ENCODE data around the gene LLPH. TPM values are rescaled to one million over a fixed set of nuclear protein-coding genes. Genes with fewer than 3 reads are reported as not detected.

LLPH gene
- total RNA-seq, 8 experiments from 2014 or later = 5.8 to 39.8 (median 12.9) TPM

- in situ Hi-C loops (cut with MboI; ENCODE audit: low pct_unique_long_range_greater_than_20kb in 2 of 9, low sequenced_read_pairs in 9 of 9, unreplicated experiment in 9 of 9) = loop anchor here in 5 of 9 experiments (25.0 kb wide), 4 partner anchors 90 to 1190 kb away; no protein-coding TSS in a partner anchor
Measured at GRCh38 chr12:66077542-66077941, 53.0 kb downstream of the LLPH start.

GRCh38 chr12:66074561-66074960, 56.0 kb downstream of the LLPH start:
- ATAC-seq (replicated peaks in 6 of 8) = no peak
- Histone ChIP-seq H3K27ac (no peak overlapping the region), H3K4me1 (replicated peaks in 1 of 2) (no peaks in the 10 kb centered on the region), H3K4me3 (no peak overlapping the region)
- in situ Hi-C loops (cut with MboI; ENCODE audit: low pct_unique_long_range_greater_than_20kb in 2 of 9, low sequenced_read_pairs in 9 of 9, unreplicated experiment in 9 of 9) = no loop called here
- WGBS, 10 experiments = 43 to 100% (median 85%) methylated on average over 1 to 2 of the region's 2 CpGs

More at GRCh38 chr12:66077542-66077941, 53.0 kb downstream of the LLPH start:
- 75 to 100% (median 95%) methylated on average over 1 of the region's 1 CpG; no CpG with 5 or more reads in 4 of the 10 experiments for WGBS, 10 experiments
- Histone ChIP-seq H3K4me3 (no peak overlapping the region), H3K27ac (no peak overlapping the region), H3K4me1 (replicated peaks in 1 of 2) (no peaks in the 10 kb centered on the region)
- ATAC-seq (replicated peaks in 6 of 8) = no peak

GRCh38 chr12:66072566-66072965, 58.0 kb downstream of the LLPH start:
- 67 to 94% (median 91%) methylated on average over 1 to 7 of the region's 7 CpGs; no CpG with 5 or more reads in 2 of the 10 experiments for WGBS, 10 experiments
- no peaks in the 10 kb centered on the region for H3K4me1 ChIP-seq (replicated peaks in 1 of 2)
- H3K27ac ChIP-seq = no peak overlapping the region
- H3K4me3 ChIP-seq = no peak overlapping the region
- ATAC-seq (replicated peaks in 6 of 8) = no peak
- in situ Hi-C loops (cut with MboI; ENCODE audit: low pct_unique_long_range_greater_than_20kb in 2 of 9, low sequenced_read_pairs in 9 of 9, unreplicated experiment in 9 of 9) = no loop called here

- no peak overlapping the region for H3K4me3 ChIP-seq
- in situ Hi-C loops (cut with MboI; ENCODE audit: low pct_unique_long_range_greater_than_20kb in 2 of 9, low sequenced_read_pairs in 9 of 9, unreplicated experiment in 9 of 9) = no loop called here
- no peak overlapping the region for H3K27ac ChIP-seq
- WGBS, 10 experiments = 86 to 100% (median 100%) methylated on average over 1 to 2 of the region's 2 CpGs; no CpG with 5 or more reads in 2 of the 10 experiments
- ATAC-seq (replicated peaks in 6 of 8) = no peak
- no peaks in the 10 kb centered on the region for H3K4me1 ChIP-seq (replicated peaks in 1 of 2)
Measured at GRCh38 chr12:66072135-66072534, 58.4 kb downstream of the LLPH start.

- no peak overlapping the region for H3K27ac ChIP-seq
- no peak for ATAC-seq (replicated peaks in 6 of 8)
Measured at GRCh38 chr12:66071549-66071948, 59.0 kb downstream of the LLPH start.

GRCh38 chr12:66070378-66071120, 60.0 kb downstream of the LLPH start:
- no peak for ATAC-seq (replicated peaks in 6 of 8)
- Histone ChIP-seq H3K27ac (no peak overlapping the region), H3K4me1 (replicated peaks in 1 of 2) (no peaks in the 10 kb centered on the region), H3K4me3 (no peak overlapping the region)
- in situ Hi-C loops (cut with MboI; ENCODE audit: low pct_unique_long_range_greater_than_20kb in 2 of 9, low sequenced_read_pairs in 9 of 9, unreplicated experiment in 9 of 9) = no loop called here
- WGBS, 10 experiments = 80 to 100% (median 95%) methylated on average over 2 to 7 of the region's 9 CpGs; no CpG with 5 or more reads in 1 of the 10 experiments

More at GRCh38 chr12:66071549-66071948, 59.0 kb downstream of the LLPH start:
- Histone ChIP-seq H3K4me3 (no peak overlapping the region), H3K4me1 (replicated peaks in 1 of 2) (no peaks in the 10 kb centered on the region)
- in situ Hi-C loops (cut with MboI; ENCODE audit: low pct_unique_long_range_greater_than_20kb in 2 of 9, low sequenced_read_pairs in 9 of 9, unreplicated experiment in 9 of 9) = no loop called here
- 86 to 100% (median 100%) methylated on average over 1 of the region's 1 CpG; no CpG with 5 or more reads in 2 of the 10 experiments for WGBS, 10 experiments

GRCh38 chr12:66066929-66067523, 63.5 kb downstream of the LLPH start:
- 46 to 100% (median 82%) methylated on average over 1 to 3 of the region's 3 CpGs; no CpG with 5 or more reads in 4 of the 10 experiments for WGBS, 10 experiments
- Histone ChIP-seq H3K4me3 (no peak overlapping the region), H3K4me1 (replicated peaks in 1 of 2) (no peaks in the 10 kb centered on the region), H3K27ac (no peak overlapping the region)
- in situ Hi-C loops (cut with MboI; ENCODE audit: low pct_unique_long_range_greater_than_20kb in 2 of 9, low sequenced_read_pairs in 9 of 9, unreplicated experiment in 9 of 9) = no loop called here
- ATAC-seq (replicated peaks in 6 of 8) = no peak

Other genes with a start within 250 kb of the LLPH start
- 100 to 1,000 TPM in 1 of 8 experiments, 10 to 100 TPM in 7; 19.7 to 101 (median 45.7) TPM for gene TMBIM4, start 39.2 kb upstream of the LLPH start, total RNA-seq
- gene IRAK3, start 58.5 kb upstream of the LLPH start, total RNA-seq = 10 to 100 TPM in 3 of 8 experiments, under 1 TPM in 5; 0.27 to 79.2 (median 0.52) TPM
- gene HELB, start 171.7 kb upstream of the LLPH start, total RNA-seq = 10 to 100 TPM in 1 of 8 experiments, 1 to 10 TPM in 7; 3.0 to 15.8 (median 4.6) TPM

All from motor neuron (in vitro differentiated cells).